Measurements from ENCODE around the gene NRXN2.

Gene NRXN2

GRCh38 chr11:64559351-64560138 lies 163.5 kb downstream of the NRXN2 start:
- no peak for DNase-seq

GRCh38 chr11:64558869-64559268 lies 164.1 kb downstream of the NRXN2 start:
- DNase-seq = no peak

GRCh38 chr11:64558065-64558745 lies 164.8 kb downstream of the NRXN2 start:
- DNase-seq = no peak

GRCh38 chr11:64556721-64557250 lies 166.2 kb downstream of the NRXN2 start:
- DNase-seq = no peak

Measured in NCI-H2107 (cell line).